Epithelial cell of proximal tubule (primary cell): ENCODE measurements around the gene LRCOL1. TPM values are rescaled to one million over a fixed set of nuclear protein-coding genes. Genes with fewer than 3 reads are reported as not detected.

Experiments
- DNase-seq: peaks from one replicate; pipeline ENCODE4 v3.0.0-alpha.2; 2011; ENCODE audit warnings: low read depth
- H3K4me3 ChIP-seq: 2 replicates; pipeline ENCODE4 v1.5.1; 2011; ENCODE audit warnings: low read depth, mild to moderate bottlenecking, low read length
- CTCF ChIP-seq: conservative IDR thresholded peaks from 2 replicates; pipeline ENCODE4 v1.5.1; 2012; ENCODE audit warnings: low read depth, mild to moderate bottlenecking, low read length
- total RNA-seq: library from RNA; depleted of rRNA; stranded (reverse); fragments of >200 nt; gene quantifications from 2 replicates; pipeline ENCODE4 v1.2.3, GENCODE V29; 2015

LRCOL1 gene
- total RNA-seq, 1 donor from 2014 or later: not detected

GRCh38 chr12:132621657-132622435 is 11.5 kb upstream of the LRCOL1 start:
- DNase-seq: no peak
- TF ChIP-seq CTCF: no peak
- no peak overlapping the region for H3K4me3 ChIP-seq

GRCh38 chr12:132620899-132621656 is 10.7 kb upstream of the LRCOL1 start:
- TF ChIP-seq CTCF: no peak
- DNase-seq: no peak
- H3K4me3 ChIP-seq: no peak overlapping the region

GRCh38 chr12:132620113-132620898 is 9.9 kb upstream of the LRCOL1 start:
- DNase-seq: no peak
- no peak for TF ChIP-seq CTCF
- H3K4me3 ChIP-seq: no peak overlapping the region

GRCh38 chr12:132619386-132620112 is 9.2 kb upstream of the LRCOL1 start:
- no peak overlapping the region for H3K4me3 ChIP-seq
- DNase-seq: no peak
- TF ChIP-seq CTCF: no peak

- no peak for TF ChIP-seq CTCF
- no peak overlapping the region for H3K4me3 ChIP-seq
- DNase-seq: no peak
These were observed 8.6 kb upstream of the LRCOL1 start for GRCh38 chr12:132619071-132619385.

GRCh38 chr12:132618683-132619043 is 8.3 kb upstream of the LRCOL1 start, which contains the start of gene P2RX2:
TSS of gene P2RX2 (plus strand) at chr12:132618776. CDS start at chr12:132618817, 41 bp downstream.
- no peak within 1 kb of the TSS for H3K4me3 ChIP-seq
- DNase-seq: no peak
- no peak for TF ChIP-seq CTCF
